HG02870 (cell line): Measurements from ENCODE around the gene KIF18B.

Experiments
- ATAC-seq: cut with Tn5 transposase; IDR thresholded peaks from one replicate; pipeline ENCODE4 v1.9.1; 2021; ENCODE audit warnings: mild to moderate bottlenecking, moderate library complexity; ENCODE audit not compliant: unreplicated experiment

KIF18B gene

GRCh38 chr17:44907729-44908470 lies 39.7 kb downstream of the KIF18B start:
- no peak for ATAC-seq

DNA sequence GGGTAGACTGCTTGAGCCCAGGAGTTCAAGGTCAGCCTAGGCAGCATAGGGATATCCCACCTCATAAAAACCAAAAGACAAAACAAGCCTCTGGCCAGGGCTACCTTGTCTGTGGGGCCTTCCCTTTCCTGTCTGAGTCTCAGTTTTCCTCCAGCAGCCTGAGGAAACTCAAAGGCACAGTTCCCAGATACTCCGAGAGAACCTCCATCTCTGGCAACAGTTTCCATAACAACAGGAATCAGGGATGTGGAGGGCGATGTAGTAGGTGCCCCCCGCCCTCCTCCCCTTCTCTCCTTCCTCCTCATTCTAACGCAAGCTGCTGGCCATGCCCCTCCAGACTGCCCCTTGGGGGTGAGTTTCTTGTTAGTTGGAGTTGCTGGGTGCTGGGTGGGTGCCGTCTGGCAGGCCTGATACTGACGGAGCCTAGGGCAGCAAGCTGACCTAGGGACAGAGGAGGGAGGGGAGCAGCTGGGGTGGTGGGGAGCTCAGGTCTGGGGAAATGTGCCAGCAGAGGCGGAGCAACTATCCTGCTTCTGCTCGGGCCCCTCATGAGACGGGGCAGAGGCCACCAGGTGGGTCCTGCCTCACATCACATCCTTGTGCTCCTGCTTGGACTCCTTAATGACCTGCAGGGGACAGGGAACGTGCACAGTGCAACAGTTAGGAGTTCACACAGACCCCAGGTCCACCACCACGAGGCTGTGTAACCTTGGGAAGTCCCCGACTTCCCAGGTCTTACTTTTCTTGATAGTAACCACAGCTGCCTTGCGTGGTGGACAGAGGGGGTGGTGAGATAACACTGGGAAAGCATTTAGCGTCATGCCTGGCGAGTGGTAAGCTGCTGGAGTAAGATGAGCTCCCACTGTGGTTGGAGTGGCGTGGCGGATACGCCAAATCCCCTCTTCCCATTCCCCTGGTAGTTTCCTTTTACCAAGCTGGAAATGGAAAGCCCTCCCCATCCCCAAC lies 40.5 kb downstream of the KIF18B start:
- ATAC-seq, result no peak

DNA sequence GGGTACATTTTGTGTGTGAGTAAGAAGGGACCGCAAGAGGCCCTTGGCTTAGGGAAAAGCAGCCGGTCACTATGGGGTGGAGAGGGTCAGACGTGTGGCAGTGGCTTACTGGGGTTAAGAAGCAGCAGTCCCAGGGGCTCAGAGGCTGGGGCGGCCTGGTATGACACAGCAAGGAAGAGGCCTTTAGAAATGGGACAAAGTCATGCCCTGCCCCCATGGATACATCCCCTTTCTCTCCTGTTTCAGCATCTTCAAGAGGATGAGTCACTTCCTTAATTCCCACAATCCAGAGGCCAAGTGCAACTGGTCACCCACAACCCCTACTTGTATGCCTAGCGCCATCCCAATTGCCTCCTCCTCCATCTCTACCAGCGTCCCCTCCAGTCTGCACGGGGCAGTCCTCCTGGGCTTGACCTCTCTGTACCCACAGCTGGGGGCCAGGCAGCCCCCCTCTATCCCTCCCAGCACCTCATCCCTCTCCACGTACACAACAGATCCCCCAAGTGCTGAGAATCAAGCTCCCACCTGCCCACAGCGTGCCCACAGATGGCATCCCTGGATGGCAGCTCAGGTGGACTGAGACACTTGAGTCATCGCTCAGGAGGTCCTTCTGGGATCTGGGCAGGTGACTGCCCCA lies 41.4 kb downstream of the KIF18B start:
- ATAC-seq, result no peak

GRCh38 chr17:44905006-44906000 lies 42.3 kb downstream of the KIF18B start:
- no peak for ATAC-seq

- no peak for ATAC-seq
These were observed 43.3 kb downstream of the KIF18B start for GRCh38 chr17:44904001-44904984.

DNA sequence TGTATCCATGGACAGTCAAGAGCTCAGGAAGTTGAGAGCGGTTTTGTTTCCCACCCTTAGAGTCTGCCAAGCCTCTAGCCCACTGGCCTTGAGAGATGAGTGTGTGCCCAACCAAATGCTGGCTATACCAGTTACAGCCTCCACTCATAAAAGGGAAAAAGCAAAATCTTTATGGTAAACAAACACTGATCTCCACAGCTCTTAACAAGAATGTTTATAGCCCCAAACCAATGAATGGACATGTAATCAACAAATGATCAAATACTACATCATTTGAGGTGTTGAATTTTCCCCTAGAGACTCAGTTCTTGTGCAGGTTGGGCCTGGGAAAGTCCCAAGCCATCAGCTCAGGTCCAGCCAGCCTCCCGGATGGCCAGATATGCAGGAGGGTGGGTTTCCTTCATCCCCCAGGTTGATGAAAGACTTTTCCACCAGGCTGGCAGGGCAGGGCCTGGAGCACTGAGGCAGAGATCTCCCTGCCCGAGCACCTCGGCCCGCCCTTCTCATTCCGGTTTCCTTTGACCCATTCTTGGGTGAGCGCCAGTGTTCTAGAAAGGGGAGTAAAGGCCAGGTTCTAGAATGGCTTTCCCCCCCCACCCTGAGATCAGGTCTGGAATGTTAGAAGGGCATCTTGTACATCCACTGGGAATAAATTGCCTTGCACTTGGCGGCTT lies 44.4 kb downstream of the KIF18B start:
- ATAC-seq, result no peak

DNA sequence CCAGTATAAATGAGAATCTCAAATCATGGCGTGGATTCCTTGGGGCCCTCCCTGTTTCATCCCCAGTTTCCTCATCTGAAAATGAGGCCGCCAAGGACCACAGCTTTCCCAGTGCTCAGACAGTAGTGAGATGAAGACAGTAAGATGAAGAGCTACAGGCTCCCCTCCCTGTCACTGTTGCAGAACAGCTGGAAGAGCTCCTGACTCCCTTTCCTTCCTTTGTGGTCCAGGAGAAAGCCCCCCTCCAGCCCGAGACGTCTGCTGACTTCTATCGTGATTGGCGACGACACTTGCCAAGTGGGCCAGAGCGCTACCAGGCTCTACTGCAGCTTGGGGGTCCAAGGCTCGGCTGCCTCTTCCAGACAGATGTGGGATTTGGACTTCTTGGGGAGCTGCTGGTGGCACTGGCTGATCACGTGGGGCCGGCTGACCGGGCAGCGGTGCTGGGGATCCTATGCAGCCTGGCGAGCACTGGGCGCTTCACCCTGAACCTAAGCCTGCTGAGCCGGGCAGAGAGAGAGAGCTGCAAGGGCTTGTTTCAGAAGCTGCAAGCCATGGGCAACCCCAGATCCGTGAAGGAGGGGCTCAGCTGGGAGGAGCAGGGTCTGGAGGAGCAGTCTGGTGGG lies 45.3 kb downstream of the KIF18B start:
- no peak for ATAC-seq

- no peak for ATAC-seq
These were observed 46.1 kb downstream of the KIF18B start for GRCh38 chr17:44901411-44901921.

DNA sequence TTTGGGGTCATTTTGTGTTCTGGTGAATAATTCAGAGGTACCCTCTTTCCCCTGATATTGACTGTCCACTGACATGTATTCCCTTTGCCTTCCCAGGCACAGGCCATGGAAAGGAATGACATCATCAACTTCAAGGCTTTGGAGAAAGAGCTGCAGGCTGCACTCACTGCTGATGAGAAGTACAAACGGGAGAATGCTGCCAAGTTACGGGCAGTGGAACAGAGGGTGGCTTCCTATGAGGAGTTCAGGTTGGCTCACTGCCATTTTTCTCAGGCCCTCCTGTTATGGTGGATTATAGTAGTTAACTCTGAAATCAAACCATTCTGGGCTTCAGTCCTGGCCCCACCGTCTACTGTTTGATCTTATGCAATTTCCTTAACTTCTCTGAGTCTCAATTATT lies 46.7 kb downstream of the KIF18B start:
- ATAC-seq, result no peak

GRCh38 chr17:44899074-44899782 lies 48.3 kb downstream of the KIF18B start, which contains the start of gene EFTUD2:
Gene EFTUD2, minus strand, starts transcription at chr17:44899445. Its CDS starts 4,924 bp downstream, at chr17:44894521.
- ATAC-seq, result peak; percentile 69

- no peak for ATAC-seq
These were observed 48.9 kb downstream of the KIF18B start for GRCh38 chr17:44898768-44899073.

- no peak for ATAC-seq
These were observed 52.9 kb downstream of the KIF18B start for GRCh38 chr17:44894642-44895041.

DNA sequence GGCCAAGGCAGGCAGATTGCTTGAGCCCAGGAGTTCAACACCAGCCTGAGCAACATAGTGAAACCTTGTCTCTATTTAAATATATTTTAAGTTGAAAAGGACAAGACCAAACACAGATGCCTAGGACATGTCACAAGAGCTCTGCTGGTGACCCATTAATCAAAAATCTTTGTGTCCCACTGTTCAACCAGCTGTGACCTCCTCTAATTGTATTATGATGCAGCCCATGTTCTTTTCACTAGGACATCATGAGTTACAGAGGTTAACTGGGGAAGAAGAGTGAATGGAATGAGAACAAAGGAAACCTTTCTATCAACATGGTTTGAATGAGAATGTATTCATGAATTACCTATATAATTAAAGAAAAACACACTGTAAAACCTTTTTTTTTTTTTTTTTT lies 55.3 kb downstream of the KIF18B start:
- no peak for ATAC-seq

DNA sequence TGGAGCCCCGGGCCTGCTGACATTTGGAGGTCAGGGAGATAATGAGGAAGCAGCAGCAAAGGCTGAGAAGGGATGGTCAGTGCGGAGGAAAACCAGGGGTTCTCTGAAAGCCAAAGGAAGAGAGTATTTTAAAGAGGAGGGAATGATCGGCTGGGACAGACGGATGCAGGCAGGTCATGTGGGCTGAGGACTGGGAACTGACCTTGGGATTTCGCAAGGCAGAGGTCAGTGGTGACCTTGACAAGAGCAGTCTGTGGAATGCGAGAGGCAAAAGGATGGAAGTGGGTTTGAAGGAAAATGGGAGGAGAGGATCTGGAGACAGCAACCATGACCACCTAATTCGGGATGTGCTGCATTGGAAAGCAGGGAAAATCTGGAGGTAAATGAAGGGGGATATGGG lies 58.6 kb downstream of the KIF18B start:
- no peak for ATAC-seq

DNA sequence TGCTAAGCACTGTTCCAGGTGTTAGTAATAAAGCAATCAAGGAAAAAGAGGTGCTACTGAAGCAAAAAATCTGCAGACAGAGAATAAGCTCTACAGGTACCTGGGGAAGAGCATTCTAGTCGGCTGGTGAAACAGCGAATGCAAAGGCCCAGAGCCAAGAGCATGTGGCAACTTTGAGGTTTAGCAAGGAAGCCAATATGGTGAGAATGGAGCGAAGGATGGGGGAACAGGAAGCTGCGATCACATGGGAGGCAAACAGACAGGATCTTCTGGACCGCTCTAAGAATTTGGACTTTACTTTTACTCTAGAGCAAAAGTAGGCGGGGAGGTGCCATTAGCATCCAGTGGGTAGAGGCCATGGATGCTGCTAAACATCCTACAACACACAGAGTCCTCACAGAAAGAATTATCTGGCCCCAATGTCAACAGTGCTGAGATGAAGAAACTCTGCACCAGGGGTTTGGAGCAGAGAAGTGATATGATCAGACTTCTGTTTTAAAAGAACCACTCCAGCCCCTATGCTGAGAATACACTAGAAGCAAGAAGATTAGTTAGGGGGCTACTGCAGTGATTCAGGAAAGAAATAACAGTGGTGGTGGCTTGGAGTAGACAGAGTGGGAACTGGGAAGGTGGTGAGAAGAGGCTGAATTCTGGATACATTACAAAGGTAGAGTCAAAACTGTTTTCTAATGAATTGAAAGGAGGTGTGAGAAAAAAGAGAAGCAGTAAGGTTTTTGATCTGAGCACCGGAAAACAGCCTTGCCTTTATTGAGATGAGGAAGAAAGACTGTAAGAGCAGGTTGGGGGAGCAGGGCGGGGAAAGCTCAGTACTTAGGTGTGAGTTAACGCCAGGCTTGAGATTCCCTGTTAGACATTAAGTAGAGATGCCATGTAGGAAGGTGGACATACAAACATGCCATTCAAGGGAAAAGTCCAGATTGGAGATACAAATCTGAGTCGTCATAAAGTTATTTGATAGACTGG lies 59.3 kb downstream of the KIF18B start:
- no peak for ATAC-seq

DNA sequence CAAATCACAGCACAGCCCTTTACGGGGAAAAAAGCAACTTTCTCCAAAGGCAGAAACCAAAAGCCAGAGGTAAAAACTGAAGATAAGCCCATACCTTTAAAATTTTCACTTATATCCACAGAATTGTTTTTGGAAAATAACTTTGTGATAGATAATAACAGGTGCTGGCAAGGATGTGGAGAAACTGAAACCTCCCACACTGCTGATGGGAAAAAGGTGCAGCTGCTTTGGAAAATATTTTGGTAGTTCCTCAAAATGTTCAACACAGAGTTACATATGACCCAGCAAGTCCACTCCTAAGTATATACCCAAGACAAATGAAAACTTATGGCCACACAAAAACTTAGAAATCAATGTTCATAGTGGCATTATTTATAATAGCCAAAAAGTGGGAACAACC lies 60.6 kb downstream of the KIF18B start:
- no peak for ATAC-seq
